ENCODE data around the gene CLTCL1.

DNA sequence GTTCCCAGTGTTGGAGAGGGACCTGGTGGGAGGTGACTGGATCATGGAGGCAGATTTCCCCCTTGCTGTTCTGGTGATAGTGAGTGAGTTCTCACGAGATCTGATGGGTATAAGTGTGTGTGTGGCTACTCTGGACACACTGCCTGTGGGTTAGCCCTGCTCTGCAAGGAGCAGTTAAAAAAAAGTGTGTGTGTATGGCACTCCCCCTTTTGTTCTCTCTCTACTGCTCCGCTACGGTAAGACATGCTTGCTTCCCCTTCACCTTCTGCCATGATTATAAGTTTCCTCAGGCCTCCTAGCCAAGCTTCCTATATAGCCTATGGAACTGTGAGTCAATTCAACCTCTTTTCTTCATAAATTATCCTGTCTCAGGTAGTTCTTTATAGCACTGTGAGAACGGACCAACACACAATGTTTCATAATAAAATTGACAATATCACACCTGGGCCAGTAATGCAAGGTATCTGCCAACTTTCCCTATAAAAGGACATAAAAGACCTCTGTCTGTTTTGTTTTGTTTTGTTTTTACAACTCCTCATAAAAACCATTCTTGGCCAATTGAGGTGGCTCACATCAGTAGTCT lies 20.2 kb downstream of the CLTCL1 start:
- TF ChIP-seq, protein P1, sequence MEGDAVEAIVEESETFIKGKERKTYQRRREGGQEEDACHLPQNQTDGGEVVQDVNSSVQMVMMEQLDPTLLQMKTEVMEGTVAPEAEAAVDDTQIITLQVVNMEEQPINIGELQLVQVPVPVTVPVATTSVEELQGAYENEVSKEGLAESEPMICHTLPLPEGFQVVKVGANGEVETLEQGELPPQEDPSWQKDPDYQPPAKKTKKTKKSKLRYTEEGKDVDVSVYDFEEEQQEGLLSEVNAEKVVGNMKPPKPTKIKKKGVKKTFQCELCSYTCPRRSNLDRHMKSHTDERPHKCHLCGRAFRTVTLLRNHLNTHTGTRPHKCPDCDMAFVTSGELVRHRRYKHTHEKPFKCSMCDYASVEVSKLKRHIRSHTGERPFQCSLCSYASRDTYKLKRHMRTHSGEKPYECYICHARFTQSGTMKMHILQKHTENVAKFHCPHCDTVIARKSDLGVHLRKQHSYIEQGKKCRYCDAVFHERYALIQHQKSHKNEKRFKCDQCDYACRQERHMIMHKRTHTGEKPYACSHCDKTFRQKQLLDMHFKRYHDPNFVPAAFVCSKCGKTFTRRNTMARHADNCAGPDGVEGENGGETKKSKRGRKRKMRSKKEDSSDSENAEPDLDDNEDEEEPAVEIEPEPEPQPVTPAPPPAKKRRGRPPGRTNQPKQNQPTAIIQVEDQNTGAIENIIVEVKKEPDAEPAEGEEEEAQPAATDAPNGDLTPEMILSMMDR (IDR thresholded peaks at IDR 0.05 in 4 of 5, conservative IDR thresholded peaks at IDR 0.05 in 1 of 5): no peak
- TF ChIP-seq POLR2A (IDR thresholded peaks at IDR 0.05): no peak

Data from gastrocnemius medialis (tissue), 4 donors.